G401.6 (cell line): ENCODE results near the gene ENOX2.
"Not testable (repeated sequence)": the region's sequence is repeated elsewhere in the genome, so short reads cannot be mapped to it uniquely, and the experiment has no call there.

Experiments
- FAIRE-seq: peaks from 2 replicates; lab custom pipeline; 2012; peaks lifted over from hg19 to GRCh38; lab: Jason Lieb, UNC

ENOX2 gene

GRCh38 chrX:130754353-130754752 lies 148.7 kb downstream of the ENOX2 start:
- FAIRE-seq: no peak

GRCh38 chrX:130746709-130747342 lies 156.2 kb downstream of the ENOX2 start:
- FAIRE-seq: no peak

GRCh38 chrX:130746077-130746476 lies 156.9 kb downstream of the ENOX2 start:
- no peak for FAIRE-seq

GRCh38 chrX:130741584-130741983 lies 161.4 kb downstream of the ENOX2 start:
- FAIRE-seq: no peak

- FAIRE-seq: no peak
Measured at GRCh38 chrX:130741151-130741550, 161.9 kb downstream of the ENOX2 start.

GRCh38 chrX:130738638-130739195 lies 164.3 kb downstream of the ENOX2 start:
- FAIRE-seq: no peak

- no peak for FAIRE-seq
Measured at GRCh38 chrX:130734713-130735112, 168.3 kb downstream of the ENOX2 start.

- FAIRE-seq: no peak
Measured at GRCh38 chrX:130728208-130728607, 174.8 kb downstream of the ENOX2 start.

- FAIRE-seq: no peak
Measured at GRCh38 chrX:130726661-130727060, 176.3 kb downstream of the ENOX2 start.

GRCh38 chrX:130725519-130725918 lies 177.5 kb downstream of the ENOX2 start:
- no peak for FAIRE-seq

GRCh38 chrX:130719413-130719812 lies 183.6 kb downstream of the ENOX2 start:
- no peak for FAIRE-seq

- no peak for FAIRE-seq
Measured at GRCh38 chrX:130718137-130718536, 184.9 kb downstream of the ENOX2 start.

GRCh38 chrX:130716781-130717413 lies 186.1 kb downstream of the ENOX2 start:
- no peak for FAIRE-seq

- FAIRE-seq: no peak
Measured at GRCh38 chrX:130716346-130716745, 186.7 kb downstream of the ENOX2 start.

- no peak for FAIRE-seq
Measured at GRCh38 chrX:130715299-130715698, 187.7 kb downstream of the ENOX2 start.

- no peak for FAIRE-seq
Measured at GRCh38 chrX:130714665-130715064, 188.3 kb downstream of the ENOX2 start.

GRCh38 chrX:130714135-130714534 lies 188.9 kb downstream of the ENOX2 start:
- FAIRE-seq: no peak

GRCh38 chrX:130709178-130709577 lies 193.8 kb downstream of the ENOX2 start:
- FAIRE-seq: not testable (repeated sequence)

- no peak for FAIRE-seq
Measured at GRCh38 chrX:130705591-130705990, 197.4 kb downstream of the ENOX2 start.

- FAIRE-seq: no peak
Measured at GRCh38 chrX:130704053-130705038, 198.7 kb downstream of the ENOX2 start.

GRCh38 chrX:130702867-130703707 lies 199.9 kb downstream of the ENOX2 start:
- no peak for FAIRE-seq

- FAIRE-seq: no peak
Measured at GRCh38 chrX:130700629-130701028, 202.4 kb downstream of the ENOX2 start.
